Measurements from ENCODE around the gene METTL25B. TPM values are rescaled to one million over a fixed set of nuclear protein-coding genes. Genes with fewer than 3 reads are reported as not detected.

Gene METTL25B
- total RNA-seq = 8.1 and 14.3 TPM in 2 replicates

DNA sequence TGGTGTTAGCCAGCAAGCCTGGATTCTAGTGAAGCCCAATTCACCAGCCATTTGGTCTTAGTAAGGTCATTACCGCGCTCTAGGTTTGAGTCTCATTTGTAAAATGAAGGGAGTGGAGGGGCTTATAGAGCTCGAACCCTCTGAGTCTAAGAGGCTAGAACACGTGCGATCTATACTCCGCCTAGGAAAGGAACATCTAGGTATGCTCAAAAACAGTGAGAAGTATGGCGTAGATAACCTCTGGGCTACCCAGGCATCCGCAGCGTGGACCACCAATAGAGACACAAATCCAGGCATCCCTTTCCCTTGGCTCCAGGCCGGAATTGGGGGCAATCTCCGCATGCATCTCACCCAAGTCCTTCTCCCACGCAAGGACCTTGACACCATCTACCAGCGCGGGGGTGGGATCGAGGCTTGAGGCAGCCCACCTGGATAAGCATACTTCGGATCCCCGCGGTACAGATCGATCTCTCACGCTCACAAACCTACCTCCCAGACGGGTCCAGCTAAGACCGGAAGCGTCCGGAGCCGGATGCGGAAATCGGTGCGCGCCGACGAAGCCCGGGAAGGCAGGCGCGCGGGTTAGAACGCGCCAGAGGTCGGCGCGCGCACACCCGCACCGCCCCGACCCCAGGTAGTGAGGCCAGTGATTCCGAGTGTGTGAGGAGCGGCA lies at the start of gene METTL25B:
Gene METTL25B, plus strand, starts transcription at position 544 of the 673 bp plus-strand sequence. CDS start 636 bp downstream, outside the sequence.

DNA sequence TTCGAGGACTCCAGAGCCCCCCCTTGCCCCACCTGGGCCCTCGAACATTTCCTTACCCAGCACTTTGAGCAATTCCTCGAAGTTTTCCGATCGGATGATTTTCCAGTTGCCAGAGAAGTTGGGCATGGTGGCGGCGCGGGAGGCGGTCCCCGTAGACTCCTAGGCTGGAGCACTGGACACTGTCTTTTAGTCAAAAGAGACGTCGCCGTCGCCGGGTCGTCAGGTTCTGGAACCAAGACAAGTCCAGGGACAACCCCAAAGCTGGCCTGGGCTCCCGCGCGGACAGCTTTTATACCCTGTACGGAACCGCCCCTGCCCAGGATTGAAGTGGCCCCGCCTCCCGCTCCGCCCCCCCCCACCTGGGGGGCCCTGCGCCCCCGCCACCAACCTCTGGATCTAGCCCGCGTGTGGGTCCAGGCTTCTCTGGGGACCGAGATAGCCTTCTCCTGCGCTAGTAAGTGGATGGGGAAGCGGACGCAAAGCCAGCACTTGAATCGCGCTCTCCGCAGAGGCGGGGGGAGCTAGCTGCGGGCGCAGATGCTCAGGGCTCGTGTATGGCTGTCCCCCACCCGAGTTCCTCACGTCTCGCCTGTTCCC lies 22.9 kb upstream of the METTL25B start, which contains the start of gene CRABP2:
Gene CRABP2, minus strand, starts transcription at position 263 of the 597 bp plus-strand sequence. Its CDS starts 137 bp downstream, at position 126.

DNA sequence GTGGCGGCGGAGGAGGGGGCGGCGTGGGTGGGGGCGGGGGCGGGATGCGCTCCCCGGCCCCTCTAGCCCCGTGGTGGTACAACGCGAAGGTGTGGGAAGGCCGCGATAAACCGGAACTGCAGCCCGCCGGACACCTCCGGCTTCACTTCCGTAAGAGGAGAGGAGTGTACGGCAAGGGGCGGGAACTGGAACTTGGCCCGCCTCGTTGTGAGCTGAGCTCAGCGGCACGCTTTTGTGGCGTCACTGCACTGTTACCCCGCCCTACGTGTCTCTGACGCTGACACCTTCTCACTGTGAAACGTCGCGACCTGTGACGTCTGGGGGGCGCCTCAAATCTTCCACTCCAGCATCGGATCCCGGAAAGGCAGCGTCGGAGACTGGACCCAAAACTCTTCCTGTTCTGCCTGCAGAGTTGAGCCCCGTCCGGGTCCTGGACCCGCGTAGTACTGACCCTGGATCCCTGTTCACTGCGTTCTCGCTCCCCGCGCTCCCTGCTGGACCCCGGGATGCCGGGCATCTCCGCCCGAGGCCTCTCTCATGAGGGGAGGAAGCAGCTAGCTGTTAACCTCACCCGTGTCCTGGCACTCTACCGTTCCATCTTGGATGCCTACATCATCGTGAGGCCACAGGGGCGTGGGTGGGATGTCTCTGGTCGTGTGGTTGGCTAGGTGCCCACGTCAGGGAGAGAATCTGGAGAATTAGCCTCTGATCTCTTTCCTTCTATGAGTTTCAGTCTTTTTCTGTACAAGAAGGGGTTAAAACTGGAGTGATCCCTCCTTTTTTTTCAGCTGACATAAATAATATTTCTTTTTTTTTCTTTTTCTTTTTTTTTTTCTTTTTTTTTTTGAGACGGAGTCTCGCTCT lies 562 bp downstream of the METTL25B start, which contains the start of gene ISG20L2:
Gene ISG20L2, minus strand, starts transcription at position 168 of the 864 bp plus-strand sequence. CDS start 1,114 bp downstream, outside the sequence.

DNA sequence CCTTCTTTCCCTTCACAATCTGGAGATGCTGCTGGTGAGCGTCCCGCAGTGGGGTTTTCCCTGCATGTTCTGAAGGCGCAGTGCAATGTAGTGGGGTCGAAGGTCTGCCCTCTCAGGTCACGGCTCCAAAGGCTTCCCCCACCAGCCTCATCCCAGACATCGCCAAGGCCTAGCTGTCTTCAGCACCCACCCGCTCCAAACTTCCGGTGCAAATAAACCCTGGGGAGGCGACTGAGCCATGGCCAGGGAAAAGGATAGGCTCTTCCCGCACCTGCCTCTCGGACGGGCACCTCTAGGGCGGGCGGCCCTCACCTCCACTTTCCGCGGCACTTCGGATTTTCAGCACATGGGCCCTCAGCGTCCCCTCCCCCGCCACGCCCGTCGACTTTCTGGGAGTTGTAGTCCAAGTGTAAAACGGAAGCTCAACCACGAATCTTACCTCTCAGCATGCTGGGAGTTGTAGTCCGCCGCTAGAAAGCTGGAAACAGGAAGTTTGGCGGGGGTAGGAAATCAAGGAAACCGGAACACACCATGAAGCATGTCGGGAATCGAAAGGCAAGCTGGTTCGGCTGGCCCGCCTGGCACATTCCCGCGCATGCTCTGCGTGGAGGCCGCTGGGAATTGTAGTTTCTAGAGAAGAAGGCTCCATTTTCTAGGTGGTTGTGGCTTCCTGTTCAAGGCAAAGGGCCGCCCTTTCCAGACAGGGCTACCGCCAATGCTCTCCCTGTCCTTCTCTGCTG lies 12.6 kb downstream of the METTL25B start, which contains the start of gene MRPL24:
Gene MRPL24, minus strand, starts transcription at position 348 of the 740 bp plus-strand sequence. CDS start 2,384 bp downstream, outside the sequence.

DNA sequence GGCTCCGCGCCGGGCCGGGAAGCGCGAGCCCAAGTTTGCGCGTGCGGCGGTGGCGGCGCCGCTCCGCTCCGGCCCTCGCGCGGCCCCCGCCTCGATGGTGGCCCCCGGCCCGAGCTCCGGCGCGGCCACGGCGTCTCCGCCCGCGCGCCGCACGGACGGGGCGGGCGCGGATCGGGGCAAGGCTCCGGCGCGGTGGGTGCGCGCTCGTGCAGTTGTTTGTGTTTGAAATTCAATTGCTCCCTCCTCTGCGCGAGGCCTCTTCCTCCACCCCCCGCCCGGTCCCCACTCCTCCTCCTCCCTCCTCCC lies 23.1 kb downstream of the METTL25B start, which contains the start of gene HDGF:
Gene HDGF, minus strand, starts transcription at position 225 of the 306 bp plus-strand sequence. CDS start 246 bp downstream, outside the sequence.

GRCh38 chr1:156767101-156767878 lies 39.0 kb downstream of the METTL25B start, which contains the start of gene PRCC:
PRCC (plus strand) TSS chr1:156767535; CDS start chr1:156767772, 237 bp downstream.

Other genes starting within 250 kb of the METTL25B start
- gene MEF2D, start 227.7 kb upstream of the METTL25B start, total RNA-seq = 4.2 and 4.3 TPM in 2 replicates
- 2.3 and 2.5 TPM in 2 replicates for gene IQGAP3, start 155.9 kb upstream of the METTL25B start, total RNA-seq
- gene TTC24, start 148.7 kb upstream of the METTL25B start, total RNA-seq = not detected in 2 replicates
- gene NAXE, start 136.7 kb upstream of the METTL25B start, total RNA-seq = 67.7 and 70.2 TPM in 2 replicates
- gene GPATCH4, start 127.0 kb upstream of the METTL25B start, total RNA-seq = 7.8 and 9.4 TPM in 2 replicates
- gene HAPLN2, start 109.1 kb upstream of the METTL25B start, total RNA-seq = not detected in 2 replicates
- gene BCAN, start 86.4 kb upstream of the METTL25B start, total RNA-seq = not detected in 2 replicates
- 6.1 and 6.7 TPM in 2 replicates for gene NES, start 51.1 kb upstream of the METTL25B start, total RNA-seq
- gene CRABP2, start 22.9 kb upstream of the METTL25B start, total RNA-seq = 17.5 and 37.3 TPM in 2 replicates
- gene ISG20L2, start 297 bp downstream of the METTL25B start, total RNA-seq = 5.5 and 7.5 TPM in 2 replicates
- 65.1 and 66.7 TPM in 2 replicates for gene MRPL24, start 12.6 kb downstream of the METTL25B start, total RNA-seq
- gene HDGF, start 23.2 kb downstream of the METTL25B start, total RNA-seq = 121 and 125 TPM in 2 replicates
- 8.7 and 10.0 TPM in 2 replicates for gene PRCC, start 39.1 kb downstream of the METTL25B start, total RNA-seq
- not detected in 2 replicates for gene SH2D2A, start 88.4 kb downstream of the METTL25B start, total RNA-seq
- gene INSRR, start 130.6 kb downstream of the METTL25B start, total RNA-seq = not detected in 2 replicates
- under 0.01 TPM in 1 of 2 replicates, not detected in the other for gene NTRK1, start 132.4 kb downstream of the METTL25B start, total RNA-seq
- 1.00 and 1.2 TPM in 2 replicates for gene PEAR1, start 165.2 kb downstream of the METTL25B start, total RNA-seq
- not detected in 2 replicates for gene LRRC71, start 192.2 kb downstream of the METTL25B start, total RNA-seq